GM15510 (cell line): ENCODE measurements around the gene HACD2.

ENCODE experiments used
- POLR2A ChIP-seq: IDR thresholded peaks from 3 replicates; pipeline ENCODE4 v1.6.1; 2011; ENCODE audit warnings: borderline replicate concordance; ENCODE audit not compliant: insufficient read length; ENCODE audit errors: extremely low read depth

HACD2 gene

DNA sequence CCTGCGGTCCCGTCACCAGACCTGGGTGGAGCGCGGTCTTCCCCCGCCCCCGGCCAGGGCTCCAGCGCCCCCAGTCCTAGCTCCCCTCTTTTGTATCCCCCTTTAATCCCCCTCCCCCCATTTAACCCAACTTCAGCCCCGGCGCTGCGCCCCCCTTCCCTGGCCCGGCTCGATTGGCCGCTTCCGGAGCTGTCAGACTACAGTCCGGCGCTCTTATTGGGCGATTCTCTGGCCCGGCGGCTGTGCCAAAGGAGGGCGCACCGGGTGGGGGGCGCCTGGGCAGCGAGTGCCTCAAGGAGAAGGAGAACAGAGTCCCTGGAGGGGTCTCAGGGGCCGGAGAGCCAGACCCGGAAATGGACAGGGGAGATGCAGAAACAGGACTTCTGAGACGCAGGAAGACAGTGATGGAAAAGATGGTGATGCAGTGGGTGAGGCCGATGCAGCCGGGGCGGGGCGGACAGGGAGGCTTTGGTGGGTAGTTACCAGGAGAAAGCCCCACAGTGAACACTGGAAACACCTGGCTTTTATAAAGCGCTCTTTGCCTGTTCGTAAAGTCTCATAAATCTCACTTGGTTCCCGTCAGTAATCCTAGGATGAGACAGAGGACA is 134.8 kb downstream of the HACD2 start:
- TF ChIP-seq POLR2A: no peak

DNA sequence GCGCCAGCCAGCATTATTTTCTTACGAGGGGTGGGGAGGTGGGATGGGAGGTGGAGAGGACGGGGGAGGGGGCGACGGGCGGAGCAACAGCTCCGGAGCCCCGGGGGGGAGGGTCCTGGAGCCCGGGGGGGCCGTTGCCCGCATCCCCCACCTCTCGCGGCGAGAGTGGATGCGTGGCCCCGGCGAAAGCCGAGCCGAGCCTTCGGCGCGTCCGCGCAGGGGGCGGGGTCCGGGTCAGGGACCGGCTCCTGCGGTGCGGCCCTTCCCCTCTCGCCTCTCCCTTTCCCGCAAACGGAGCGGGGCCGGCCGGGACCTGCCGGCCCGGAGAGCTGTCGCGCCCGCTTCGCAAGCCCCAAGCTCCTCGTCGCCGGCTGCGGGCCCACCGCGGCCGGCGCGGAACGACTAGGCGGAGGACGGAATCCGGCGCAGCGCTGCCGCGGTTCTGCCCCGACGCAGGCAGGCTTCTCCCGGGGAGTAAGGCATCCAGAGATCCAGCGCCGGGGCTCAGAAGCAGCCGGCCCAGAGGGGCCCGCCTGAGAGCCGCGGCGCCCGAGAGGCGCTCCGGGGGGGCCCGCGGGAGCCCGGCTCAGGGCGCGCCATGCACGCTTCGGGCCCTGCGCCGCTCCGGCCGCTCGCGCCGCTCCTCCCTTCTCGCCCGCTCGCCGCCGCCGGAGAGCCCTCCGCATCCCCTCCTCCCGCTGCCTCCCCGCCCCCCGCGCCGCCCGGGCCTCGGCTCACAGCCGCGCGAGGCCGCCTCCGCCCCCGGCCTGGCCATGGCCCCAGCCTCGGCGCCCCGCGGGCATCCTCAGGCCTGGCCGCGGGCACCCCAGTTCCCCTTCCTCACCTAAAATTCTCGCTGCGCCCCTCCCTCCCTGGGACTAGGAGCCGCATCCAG is 135.5 kb downstream of the HACD2 start:
- no peak for TF ChIP-seq POLR2A

GRCh38 chr3:123448536-123449101 is 136.2 kb downstream of the HACD2 start, which contains the start of gene ADCY5:
ADCY5 (minus strand) TSS chr3:123449090; CDS start chr3:123448545, 545 bp downstream.
- TF ChIP-seq POLR2A: no peak

DNA sequence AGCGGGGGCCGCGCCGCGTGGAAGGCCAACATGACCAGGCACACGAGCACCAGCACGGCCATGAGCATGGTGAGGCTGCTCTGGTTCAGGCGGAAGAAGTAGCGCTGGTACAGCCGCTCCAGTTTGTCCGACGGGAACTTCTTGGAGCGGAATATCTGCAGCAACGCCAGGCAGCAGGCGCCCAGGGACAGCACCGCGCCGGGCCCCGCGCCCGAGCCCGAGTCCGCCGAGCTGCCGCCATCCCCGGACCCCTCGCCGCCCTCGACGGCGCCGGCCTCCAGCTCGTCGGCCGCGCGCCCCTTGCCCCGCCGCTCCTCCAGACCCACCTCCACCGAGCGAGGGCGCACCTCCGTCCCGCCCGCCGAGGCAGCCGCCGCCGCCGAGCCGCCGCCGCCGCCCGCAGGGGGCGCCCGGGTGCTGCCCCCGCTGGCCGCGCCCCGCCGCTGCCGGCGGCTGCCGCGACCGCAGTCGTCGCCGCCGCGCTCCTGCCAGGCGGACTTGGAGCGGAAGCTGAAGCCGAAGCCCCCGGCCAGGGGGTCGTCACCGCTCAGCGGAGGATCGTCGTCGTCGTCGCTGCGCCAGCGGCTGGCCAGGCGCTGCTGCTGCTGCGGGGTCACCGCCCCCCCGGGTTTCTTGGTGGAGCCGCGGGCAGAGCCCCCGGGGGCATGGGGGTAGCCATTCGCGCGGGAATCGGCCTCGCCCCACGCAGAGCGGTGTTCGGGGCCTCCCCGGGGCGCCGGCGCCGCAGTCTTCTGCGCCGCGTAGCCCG is 136.9 kb downstream of the HACD2 start:
- no peak for TF ChIP-seq POLR2A

DNA sequence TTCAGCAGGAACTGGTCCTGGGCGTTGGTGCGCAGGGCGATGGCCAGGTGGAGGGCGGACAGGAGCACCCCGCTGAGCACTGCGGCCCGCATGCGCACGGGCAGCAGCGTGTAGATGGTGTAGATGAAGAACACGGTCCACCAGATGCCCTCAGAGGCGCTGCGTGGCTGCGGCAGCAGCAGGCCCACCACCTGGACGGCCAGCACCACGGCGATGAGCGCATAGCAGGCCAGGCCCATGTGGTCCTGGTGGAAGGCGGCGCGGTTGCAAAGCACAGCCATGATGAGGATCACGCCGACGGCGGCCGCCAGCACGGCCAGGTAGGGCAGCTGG is 137.5 kb downstream of the HACD2 start:
- TF ChIP-seq POLR2A: no peak

DNA sequence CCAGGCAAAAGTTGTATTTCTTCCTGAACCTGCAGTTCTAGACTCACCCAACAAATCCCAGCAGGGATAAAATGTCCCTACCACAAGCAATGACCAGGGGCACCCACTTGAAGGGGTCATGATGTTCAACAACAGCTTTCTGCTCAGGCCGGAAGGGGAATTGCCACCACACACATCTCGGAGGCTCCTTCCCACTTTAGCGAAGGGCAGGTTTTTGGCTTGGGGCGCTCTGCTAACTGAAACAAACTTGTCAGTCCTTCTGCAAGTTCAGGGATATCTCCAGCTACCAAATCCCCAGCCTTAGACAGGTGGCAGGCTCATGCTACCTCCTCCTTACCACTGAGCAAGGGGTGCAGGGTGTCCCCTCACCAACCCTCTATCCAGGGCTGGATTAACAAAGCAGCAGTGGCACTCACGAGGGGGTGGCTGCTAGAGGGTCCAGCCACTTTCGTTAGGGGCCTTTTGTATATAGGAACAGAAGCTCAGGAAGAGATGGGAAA is 138.2 kb downstream of the HACD2 start:
- no peak for TF ChIP-seq POLR2A

GRCh38 chr3:123446210-123446609 is 138.6 kb downstream of the HACD2 start:
- no peak for TF ChIP-seq POLR2A

DNA sequence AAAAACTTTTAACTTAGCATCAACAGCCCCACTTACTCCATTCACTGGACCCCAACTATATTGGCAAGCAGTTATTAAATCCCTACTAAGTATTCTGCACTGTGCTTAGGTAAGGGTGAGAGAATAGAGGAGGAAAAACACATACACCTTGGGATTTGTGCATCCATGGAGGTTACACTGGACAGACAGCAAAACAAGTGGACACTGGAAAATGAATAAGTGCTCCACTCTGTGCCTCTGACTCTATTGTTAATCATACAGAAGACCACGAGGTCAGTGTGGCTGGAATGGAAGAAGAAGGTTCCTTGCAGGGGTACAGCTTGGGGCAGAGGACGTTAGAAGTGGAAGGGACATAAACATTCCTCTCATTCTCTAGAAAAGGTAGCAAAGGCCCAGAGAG is 139.2 kb downstream of the HACD2 start:
- TF ChIP-seq POLR2A: no peak

- TF ChIP-seq POLR2A: no peak
These were observed 140.1 kb downstream of the HACD2 start for GRCh38 chr3:123444744-123445143.

GRCh38 chr3:123444023-123444422 is 140.8 kb downstream of the HACD2 start:
- no peak for TF ChIP-seq POLR2A

- TF ChIP-seq POLR2A: no peak
These were observed 141.9 kb downstream of the HACD2 start for GRCh38 chr3:123442908-123443307.

- no peak for TF ChIP-seq POLR2A
These were observed 142.7 kb downstream of the HACD2 start for GRCh38 chr3:123442125-123442524.
